HG02884 (cell line): Measurements from ENCODE around the gene GLIPR2.
A peak's percentile ranks its signal among the peaks of the same experiment; 100 is the strongest.
"Not testable (repeated sequence)": the region's sequence is repeated elsewhere in the genome, so short reads cannot be mapped to it uniquely, and the experiment has no call there.

Experiments
- ATAC-seq: cut with Tn5 transposase; IDR thresholded peaks from one replicate; pipeline ENCODE4 v1.9.1; 2021; ENCODE audit warnings: mild to moderate bottlenecking, moderate library complexity; ENCODE audit not compliant: unreplicated experiment

GLIPR2 gene

DNA sequence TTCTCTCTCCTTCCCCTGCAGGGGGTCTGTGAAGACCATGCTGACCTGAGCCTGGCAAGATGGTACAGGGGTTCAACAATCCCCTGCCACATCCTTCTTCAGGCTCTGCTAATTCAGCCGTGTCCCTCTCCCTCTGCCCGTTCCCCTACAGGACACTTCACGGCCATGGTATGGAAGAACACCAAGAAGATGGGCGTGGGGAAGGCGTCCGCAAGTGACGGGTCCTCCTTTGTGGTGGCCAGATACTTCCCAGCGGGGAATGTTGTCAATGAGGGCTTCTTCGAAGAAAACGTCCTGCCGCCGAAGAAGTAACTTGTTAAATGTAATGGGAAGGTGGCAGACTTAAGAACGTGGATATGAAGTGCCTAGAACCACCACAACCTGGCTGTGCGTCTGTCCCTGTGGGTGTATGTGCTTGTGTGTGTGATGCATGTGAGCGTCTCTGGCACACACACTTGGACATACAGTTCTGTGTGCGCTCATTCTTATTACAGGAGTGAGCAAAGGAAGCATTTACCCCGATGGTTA lies 25.7 kb downstream of the GLIPR2 start:
- no peak for ATAC-seq

DNA sequence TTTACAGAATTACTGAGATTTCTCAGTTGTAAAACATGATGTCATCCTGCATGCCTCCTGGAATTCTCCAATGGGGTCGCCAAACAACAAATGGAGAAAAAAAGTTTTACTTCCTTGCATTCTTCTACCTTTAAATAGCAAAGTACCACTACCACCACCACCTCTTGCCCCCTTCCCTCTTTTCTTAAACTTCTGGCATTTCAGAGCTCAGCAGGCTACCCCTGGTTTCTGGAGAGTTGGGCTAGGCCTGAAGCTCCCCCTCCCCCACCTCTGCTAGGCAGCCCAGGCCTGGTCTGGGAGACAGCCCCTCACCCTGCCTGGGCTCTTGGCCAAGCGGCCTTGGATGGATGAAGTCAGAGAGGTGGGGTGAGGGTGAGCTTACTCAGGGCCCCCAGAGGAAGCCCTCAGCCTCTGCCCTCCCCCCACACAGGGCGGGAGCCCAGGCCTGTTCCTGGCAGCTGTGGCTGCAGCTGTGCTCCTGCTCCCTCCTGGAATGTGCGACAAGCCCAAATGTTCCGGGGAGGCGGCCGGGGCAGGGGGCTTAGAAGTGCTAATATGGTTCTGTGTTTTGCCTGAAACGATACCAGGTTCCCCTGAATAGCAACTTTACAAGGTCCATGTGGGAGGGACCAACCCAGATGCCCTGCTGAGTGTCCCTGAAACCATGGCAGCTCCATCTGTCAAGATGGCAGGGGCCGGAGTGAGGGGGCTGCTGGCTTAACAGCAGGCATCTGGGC lies 26.7 kb downstream of the GLIPR2 start:
- ATAC-seq = no peak

DNA sequence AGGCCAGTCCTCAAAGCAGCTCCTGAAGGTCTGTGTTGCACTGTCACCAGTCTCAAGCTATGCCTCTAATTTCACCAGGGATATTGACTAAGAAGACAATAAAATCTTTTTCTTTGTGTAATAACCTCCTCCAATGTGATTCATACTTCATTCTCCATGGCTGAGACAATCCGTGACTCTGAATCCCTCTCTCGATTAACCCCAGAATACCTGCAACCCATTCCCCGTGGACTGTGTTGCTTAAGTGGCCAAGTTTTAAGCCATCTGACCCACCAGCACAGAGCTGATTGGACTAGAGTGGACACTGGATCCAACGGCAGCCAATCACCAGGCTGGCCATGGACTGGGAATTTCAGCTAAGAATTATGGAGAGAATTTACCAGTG lies 27.2 kb downstream of the GLIPR2 start:
- no peak for ATAC-seq

DNA sequence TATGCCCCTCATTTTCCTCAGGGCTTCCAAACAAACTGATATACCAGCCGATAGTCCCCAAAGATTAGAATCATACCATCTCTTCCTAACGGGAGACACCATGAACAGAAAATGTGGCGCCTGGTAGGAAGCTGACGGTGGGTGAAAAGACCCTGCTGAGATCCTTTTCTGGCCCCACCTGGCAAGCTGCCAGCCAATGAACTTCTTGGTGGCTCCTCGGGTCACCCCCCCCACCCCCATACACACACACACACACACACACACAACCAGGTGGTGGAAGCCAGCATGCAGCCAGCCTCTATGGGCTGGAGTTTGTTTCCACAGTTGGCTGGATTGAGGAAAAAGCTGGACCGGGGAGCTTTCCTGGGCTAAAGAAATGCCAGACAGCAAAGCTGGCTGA lies 27.8 kb downstream of the GLIPR2 start:
- ATAC-seq = no peak

DNA sequence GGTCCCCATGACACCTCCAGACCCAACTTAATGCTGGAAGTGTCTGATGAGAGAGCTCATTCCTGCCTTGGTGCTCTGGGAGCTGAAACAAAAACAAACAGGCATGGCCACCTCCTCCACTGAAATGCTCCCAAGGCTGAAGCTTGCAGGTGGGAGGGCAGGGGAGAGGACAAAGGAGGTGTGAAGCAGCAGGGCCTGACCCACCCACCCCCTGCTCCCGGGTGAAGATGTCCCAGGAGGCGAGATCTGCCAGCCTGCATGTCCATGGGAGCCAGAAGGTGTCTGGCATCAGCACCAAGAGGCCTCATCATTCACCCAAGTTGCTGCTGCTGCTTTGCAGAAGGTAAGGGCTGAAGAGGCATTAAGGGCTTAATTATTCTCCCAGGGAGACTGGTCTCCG lies 28.5 kb downstream of the GLIPR2 start:
- ATAC-seq = no peak

DNA sequence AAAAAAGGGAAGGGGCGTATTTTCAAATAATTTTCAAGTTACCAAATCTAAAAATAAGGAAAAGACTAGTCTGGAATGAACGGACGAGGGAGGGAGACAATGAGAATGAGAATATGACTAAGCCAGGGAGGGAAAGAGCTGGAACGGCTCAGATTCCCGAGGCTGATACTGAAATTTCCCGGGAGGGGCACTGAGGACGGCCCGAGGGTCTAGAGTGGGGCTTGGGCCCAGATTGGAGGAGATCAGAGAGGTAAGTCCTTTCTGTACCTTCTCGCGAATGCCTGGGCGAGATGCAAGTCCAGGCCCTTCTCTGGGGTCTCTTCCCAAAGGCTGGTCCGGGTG lies 29.3 kb downstream of the GLIPR2 start:
- no peak for ATAC-seq

DNA sequence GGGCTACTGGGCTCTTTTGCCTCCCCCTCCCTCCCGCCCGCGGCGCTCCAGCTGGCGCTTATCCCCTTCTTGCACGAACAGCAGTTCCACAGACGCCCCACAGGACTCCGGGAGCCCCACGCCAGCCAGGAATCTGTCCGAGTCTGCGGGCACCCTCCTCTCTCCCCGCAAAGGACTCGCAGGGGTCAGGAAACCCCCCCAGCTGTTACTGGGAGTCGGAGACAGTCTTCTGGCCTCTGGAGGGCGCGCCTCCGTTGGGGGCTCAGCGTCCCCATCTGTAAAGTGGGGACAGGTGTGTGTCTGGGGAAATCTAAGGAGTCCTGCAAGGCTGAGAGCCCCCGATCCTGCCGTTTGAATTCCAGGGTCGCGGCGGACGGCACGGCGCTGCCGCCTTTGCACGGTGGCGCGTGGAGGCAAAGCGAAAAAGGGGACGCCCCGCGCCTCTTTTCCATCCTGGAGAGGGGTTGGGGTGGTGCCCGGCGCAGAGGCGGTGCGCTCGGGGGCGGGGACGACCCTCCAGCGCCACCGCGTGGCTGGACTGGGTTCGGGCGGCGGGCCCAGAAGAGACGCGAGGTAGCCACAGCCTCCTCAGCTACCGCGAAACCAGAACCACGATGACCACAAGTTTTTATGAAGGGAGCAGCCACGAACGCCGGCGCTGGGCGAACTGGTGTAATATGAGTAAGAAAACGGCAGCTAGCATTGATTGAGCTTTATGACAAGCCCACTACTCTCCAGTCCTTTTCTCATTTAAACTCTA lies 29.8 kb downstream of the GLIPR2 start:
- no peak for ATAC-seq

DNA sequence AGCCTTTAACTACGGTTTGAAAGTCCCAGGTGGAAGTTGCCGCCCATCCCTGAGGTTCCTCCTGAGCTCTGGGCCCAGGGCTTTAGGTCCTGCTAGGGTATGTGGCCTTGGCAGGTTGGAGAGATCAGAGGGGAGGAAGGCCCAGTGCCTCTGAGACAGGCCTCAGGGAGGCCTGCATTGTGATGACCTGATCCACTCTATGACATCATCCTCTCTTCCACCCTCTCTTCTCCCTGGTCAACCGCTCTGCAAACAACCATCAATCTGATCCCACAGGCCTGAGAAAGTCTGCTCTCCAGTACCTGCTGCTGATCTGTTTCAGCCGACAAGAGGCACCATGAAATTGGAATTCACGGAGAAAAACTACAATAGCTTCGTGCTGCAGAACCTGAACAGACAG lies 32.6 kb downstream of the GLIPR2 start, which contains the start of gene CCIN:
Gene CCIN (plus strand): TSS at position 223 of the 400 bp plus-strand sequence. CDS start 115 bp downstream, at position 338.
- no peak for ATAC-seq

DNA sequence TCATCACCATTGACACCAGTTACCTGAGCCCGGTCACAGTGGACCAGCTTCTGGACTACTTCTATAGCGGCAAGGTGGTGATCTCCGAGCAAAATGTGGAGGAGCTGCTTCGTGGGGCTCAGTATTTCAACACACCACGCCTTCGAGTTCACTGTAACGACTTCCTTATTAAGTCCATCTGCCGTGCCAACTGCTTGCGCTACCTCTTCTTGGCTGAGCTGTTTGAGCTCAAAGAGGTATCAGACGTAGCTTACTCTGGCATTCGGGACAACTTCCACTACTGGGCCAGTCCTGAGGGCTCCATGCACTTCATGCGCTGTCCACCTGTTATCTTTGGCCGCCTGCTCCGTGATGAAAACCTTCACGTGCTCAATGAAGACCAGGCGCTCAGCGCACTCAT lies 33.2 kb downstream of the GLIPR2 start:
- ATAC-seq = no peak

DNA sequence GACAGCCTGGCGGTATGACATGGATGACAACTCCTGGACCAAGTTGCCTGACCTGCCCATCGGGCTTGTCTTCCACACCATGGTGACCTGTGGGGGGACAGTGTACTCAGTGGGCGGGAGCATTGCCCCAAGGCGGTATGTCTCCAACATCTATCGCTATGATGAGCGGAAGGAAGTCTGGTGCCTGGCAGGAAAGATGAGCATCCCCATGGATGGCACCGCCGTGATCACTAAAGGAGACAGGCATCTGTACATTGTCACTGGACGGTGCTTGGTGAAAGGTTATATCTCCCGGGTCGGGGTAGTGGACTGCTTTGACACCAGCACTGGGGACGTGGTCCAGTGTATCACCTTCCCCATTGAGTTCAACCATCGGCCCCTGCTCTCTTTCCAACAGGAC lies 34.0 kb downstream of the GLIPR2 start:
- no peak for ATAC-seq

DNA sequence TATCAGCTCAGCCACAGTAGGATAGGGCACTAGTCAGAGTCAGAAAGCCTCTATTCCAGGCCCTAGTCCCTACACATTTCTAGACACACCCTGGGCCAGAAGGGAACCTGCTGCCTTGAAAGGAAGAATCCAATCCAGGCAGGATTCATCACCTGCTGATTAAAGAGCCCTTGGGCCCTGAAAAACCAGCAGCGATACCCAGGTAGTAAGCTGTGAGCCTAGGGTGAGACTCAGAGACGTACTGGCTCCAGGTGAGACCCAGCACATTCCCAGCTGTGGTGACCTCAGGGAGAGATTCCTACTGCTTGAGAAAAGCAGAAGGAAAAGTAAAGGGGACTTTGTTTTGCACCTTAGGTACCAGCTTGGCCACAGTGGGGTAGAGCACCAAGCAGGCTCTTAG lies 37.3 kb downstream of the GLIPR2 start:
- no peak for ATAC-seq

DNA sequence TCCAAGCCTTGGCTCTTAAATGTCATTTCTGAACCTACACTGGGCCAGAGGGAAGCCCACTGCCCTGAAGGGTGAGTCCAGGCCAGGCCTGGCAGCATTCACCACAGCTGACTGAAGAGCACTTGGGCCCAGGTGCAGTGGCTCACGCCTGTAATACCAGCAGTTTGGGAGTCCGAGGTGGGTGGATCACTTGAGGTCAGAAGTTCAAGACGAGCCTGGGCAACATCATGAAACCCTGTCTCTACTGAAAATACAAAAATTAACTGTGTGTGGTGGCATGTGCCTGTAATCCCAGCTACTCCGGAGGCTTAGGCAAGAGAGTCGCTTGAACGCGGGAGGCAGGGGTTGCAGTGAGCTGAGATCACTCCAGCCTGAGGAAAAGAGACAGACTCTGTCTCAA lies 37.7 kb downstream of the GLIPR2 start:
- ATAC-seq = no peak

DNA sequence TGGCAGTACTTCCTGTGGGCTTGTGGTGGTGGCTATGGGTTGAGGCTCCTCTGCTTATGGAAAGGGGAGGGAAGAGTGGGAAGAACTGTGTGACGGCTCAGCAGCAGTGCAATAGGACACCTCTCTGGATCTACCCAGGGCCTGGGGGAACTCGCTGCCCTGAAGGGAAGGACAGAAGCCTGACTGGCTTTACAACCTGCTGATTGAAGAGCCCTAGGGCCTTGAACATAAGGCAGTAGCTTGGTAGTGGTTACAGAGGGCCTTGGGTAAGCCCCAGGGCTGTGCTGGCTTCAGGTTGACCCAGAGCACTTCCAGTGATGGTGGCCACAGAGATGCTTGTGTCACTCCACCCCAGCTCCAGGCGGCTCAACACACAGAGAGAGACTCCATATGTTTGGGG lies 38.2 kb downstream of the GLIPR2 start:
- ATAC-seq = no peak

DNA sequence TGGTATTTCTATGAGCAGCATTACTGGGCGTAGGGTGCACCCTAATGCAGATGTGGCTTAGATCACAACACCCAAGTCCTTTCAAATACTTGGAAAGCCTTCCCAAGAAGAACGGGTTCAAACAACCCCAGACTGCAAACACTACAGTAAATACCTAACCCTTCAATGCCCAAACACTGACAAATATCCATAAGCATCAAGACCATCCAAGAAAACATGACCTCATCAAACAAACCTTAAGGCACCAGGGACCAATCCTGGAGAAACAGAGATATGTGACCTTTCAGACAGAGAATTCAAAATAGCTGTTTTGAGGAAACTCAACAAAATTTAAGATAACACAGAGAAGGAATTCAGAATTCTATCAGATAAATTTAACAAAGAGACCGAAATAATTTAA lies 38.7 kb downstream of the GLIPR2 start:
- ATAC-seq = not testable (repeated sequence)

DNA sequence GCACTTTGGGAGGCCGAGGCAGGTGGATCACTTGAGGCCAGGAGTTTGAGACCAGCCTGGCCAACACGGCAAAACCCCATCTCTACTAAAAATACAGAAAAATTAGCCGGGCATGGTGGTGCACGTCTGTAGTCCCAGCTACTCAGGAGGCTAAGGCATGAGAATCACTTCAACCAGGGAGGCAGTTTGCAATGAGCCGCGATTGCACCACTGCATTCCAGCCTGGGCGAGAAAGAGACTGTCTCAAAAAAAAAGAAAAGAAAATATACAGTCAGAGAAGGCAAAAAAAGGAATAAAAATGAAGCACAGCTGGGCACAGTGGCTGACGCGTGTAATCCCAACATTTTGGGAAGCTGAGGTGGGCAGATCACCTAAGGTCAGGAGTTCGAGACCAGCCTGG lies 40.0 kb downstream of the GLIPR2 start:
- not testable (repeated sequence) for ATAC-seq

DNA sequence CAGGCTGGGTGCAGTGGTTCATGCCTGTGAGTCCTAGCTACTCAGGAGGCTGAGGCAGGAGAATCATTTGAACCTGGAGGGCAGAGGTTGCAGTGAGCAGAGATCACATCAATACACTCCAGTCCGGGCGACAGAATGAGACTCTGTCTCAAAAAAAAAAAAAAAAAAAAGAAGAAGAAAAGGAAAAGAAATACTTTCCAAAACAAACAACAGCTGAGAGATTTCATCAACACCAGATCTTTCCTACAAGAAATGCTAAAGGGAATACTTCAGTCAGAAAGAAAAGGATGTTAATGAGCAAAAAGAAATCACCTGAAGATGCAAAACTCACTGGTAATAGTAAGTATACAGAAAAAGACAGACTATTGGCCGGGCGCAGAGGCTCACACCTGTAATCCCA lies 41.0 kb downstream of the GLIPR2 start:
- no peak for ATAC-seq

DNA sequence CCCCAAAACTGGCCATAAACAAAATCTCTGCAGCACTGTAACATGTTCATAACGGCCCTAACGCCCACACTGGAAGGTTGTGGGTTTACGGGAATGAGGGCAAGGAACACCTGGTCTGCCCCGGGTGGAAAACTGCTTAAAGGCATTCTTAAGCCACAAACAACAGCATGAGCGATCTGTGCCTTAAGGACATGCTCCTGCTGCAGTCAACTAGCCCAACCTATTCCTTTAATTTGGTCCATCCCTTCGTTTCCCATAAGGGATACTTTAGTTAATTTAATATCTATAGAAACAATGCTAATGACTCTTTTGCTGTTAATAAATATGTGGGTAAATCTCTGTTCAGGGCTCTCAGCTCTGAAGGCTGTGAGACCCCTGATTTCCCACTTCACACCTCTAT lies 43.7 kb downstream of the GLIPR2 start:
- not testable (repeated sequence) for ATAC-seq

DNA sequence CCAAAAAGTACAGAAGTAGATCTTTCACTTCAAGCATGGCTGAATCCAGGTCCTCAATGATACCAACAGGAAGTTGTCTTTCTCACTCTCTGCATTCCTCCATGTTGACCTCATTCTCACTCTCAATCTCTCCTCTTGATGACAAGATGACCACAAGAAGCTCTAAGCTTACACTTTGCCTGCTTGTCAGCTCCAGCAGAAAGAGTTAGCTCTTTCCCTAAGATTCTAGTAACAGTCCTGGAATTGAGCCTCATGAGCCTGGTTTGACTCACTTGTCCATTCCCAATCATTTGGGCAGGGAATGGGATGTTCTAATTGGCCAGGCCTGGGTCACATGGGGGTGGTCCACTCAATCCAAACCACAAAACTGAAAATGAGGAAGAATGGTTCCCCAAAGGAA lies 50.9 kb downstream of the GLIPR2 start:
- no peak for ATAC-seq

DNA sequence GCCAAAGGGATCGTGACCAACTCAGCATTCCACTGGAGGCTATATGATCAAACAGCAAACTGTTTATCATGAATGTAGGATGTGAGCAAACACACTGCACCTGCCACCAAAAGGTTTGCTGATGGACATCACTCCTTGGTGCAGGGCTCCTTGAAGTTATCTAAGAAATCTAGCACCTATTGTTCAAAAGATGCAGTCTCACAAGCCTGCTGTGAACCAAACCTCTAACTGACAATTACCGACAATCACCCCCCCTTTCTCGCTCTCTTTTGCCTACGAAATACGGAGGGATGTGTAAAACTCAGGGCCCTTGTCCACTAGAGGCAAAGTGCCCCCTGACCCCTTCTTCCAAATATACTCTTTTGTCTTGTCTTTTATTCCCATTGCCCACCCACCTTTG lies 51.7 kb downstream of the GLIPR2 start:
- ATAC-seq = no peak

DNA sequence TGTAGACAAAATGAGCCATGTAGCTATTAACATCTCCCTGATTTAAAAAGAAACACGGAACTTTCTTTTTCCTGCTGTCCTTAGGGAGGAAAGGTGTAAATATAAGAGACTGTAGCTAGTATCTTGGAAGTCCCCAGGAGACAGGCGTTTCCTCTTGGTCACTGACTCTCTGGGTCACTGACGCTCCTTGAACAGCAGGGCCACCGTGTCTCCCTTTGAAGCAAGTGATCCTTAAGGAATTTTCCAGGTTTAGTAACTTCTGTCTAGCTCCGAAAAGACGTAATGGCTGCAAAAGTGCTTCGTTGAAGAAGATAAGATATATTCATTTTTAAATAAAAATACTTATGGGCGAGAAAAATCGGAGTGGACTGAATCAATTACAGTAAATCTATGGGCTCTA lies 53.4 kb downstream of the GLIPR2 start:
- ATAC-seq = no peak

DNA sequence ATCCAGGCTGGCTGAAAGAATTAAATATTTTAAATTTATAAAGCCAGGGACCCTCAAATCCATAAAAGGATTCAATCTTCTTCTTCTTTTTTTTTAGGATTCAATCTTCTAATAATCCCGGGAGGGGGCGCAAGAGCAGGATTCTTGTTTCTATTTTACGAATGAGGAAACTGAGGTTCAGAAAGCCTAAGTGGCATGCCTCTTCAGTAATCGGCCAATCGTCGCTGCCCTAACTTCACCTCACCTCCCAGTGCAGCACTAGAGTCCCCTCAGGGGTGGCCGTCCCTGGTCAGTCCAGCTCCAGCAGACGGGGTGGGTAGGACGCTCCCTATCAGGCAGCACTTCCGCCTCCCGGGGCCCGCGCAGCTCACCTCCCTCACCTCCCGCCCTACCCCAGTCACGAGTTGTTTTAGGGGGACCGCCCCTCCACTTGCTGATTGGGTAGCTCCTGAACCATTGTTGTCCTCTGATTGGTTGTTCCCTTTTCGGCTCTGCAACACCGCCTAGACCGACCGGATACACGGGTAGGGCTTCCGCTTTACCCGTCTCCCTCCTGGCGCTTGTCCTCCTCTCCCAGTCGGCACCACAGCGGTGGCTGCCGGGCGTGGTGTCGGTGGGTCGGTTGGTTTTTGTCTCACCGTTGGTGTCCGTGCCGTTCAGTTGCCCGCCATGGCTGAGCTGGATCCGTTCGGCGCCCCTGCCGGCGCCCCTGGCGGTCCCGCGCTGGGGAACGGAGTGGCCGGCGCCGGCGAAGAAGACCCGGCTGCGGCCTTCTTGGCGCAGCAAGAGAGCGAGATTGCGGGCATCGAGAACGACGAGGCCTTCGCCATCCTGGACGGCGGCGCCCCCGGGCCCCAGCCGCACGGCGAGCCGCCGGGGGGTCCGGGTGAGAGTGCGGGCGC lies 54.1 kb downstream of the GLIPR2 start, which contains the start of gene CLTA:
Gene CLTA (plus strand): TSS at position 534 of the 902 bp plus-strand sequence. CDS start 136 bp downstream, at position 670.
- peak; percentile 97 for ATAC-seq
